Activated T-cell treated with anti-CD3 and anti-CD28 coated beads, Interleukin-2, amount 50 U/mL, for 24 hours (primary cell): ENCODE results near the gene HOXA4.

ENCODE experiments used
- DNase-seq: peaks from one replicate; pipeline ENCODE4 v3.0.0-alpha.2; 2020
- H3K27ac Mint-ChIP-seq: 2 replicates; pipeline ENCODE4 v1.8.0; 2020; ENCODE audit warnings: mild to moderate bottlenecking, mixed read lengths
- H3K27me3 Mint-ChIP-seq: 2 replicates; pipeline ENCODE4 v1.8.0; 2020; ENCODE audit warnings: mixed read lengths
- H3K36me3 Mint-ChIP-seq: 2 replicates; pipeline ENCODE4 v1.8.0; 2020; ENCODE audit warnings: low read depth, mixed read lengths
- H3K4me1 Mint-ChIP-seq: 2 replicates; pipeline ENCODE4 v1.8.0; 2020; ENCODE audit warnings: low read depth, mixed read lengths
- H3K4me3 Mint-ChIP-seq: 2 replicates; pipeline ENCODE4 v1.8.0; 2020; ENCODE audit warnings: mild to moderate bottlenecking, moderate library complexity, mixed read lengths
- H3K9me3 Mint-ChIP-seq: 2 replicates; pipeline ENCODE4 v1.8.0; 2020; ENCODE audit warnings: mixed read lengths

HOXA4 gene

DNA sequence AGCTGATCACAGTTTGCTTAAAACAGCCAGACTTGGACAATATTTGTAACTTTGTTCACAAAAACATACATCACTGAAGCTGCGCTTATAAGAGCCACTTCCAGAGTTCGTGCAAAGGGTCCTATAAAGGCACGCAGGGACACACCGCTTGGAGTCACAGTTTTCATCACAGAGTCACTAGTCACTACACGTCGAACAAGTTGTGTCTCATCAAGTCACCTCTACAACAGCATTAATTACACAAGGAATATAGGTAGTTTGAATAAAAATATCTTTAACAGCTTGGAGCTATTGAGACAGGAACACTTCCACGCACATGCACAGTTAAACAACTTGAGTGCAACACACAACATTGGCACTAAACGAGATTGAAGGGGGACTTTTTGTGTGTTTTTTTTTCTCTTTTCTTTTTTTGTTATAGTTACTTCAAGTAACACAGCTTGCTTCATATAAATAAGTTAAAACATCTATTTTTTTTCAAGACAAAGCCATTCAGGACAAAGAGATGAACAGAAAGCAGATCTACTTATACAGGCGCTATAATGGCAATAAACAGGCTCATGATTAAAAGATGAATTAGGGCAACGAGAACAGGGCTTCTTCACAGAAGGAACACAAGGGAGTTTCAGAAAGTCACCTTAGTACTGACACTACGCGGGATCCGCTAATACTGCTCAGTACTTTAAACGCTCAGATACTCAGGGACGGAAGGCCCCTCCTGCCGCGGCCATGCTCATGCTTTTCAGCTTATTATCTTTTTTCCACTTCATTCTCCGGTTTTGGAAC is 10.8 kb upstream of the HOXA4 start:
- H3K36me3 Mint-ChIP-seq, result no peaks in the 10 kb centered on the region

DNA sequence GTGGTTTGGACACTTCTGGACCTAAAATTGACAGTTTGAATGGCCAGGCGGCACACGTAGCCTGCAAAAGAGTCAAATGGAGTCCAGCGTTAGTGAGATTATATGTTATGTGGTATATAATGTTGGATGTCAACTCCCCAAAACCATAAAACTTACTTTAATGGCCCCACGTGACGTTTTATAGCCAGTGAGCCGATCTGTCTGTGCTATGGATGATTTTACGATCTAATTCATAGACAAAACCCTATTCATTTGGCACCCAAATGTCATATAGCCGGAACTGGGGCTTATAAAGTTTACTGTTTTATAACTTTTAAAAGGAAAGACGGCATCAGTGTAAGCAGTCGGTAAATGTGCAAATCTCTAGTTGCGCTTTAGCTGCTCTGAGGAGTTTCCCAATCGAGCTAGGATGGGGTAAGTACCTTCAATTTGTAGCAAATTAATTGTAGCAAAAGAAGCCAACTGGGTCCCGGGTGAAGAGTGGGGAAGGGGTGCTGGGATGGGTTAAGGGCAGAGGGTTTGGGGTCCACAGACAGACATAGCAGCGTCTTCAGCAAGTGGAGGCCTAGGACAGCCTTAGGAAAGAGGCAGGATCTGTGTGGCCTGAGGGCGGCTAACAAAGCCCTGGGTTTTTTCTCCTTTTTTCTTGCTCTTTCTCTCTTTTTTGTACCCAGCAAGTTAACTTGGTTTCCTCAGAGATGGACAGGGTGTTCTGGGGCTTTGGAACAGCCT is 9.7 kb upstream of the HOXA4 start:
- Mint-ChIP-seq H3K4me3 (no peak overlapping the region), H3K27ac (no peak overlapping the region), H3K36me3 (no peaks in the 10 kb centered on the region), H3K4me1 (peaks cover 9% of the 10 kb centered on the region), H3K9me3 (no peaks in the 10 kb centered on the region), H3K27me3 (peaks cover 68% of the 10 kb centered on the region)
- no peak for DNase-seq

More for the DNA sequence above, 10.8 kb upstream of the HOXA4 start:
- peaks cover 68% of the 10 kb centered on the region for H3K27me3 Mint-ChIP-seq
- no peak for DNase-seq
- H3K4me3 Mint-ChIP-seq, result no peak overlapping the region
- H3K27ac Mint-ChIP-seq, result no peak overlapping the region
- no peaks in the 10 kb centered on the region for H3K4me1 Mint-ChIP-seq
- no peaks in the 10 kb centered on the region for H3K9me3 Mint-ChIP-seq

- no peak for DNase-seq
- Mint-ChIP-seq H3K27ac (no peak overlapping the region), H3K27me3 (peaks cover 69% of the 10 kb centered on the region), H3K9me3 (peaks cover 1% of the 10 kb centered on the region), H3K36me3 (no peaks in the 10 kb centered on the region), H3K4me1 (peaks cover 15% of the 10 kb centered on the region), H3K4me3 (no peak overlapping the region)
These were observed 9.0 kb upstream of the HOXA4 start for GRCh38 chr7:27139334-27140125.

DNA sequence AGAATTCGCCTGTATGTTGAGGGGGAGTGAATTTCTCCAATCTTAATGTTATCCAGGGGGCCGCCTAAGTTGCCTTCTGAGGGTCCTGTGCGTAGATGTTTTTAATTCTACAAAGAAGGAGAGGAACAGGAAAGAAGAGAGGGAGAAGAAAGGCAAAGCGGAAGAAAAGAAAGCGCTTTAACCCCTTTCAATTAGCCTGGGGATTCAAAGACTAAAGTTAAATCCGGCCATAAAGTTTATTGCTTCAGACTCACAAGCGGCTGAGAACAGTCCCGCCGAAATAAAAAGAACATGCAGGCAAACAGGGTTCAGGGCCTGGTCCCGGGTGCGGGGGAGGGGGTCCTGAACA is 8.4 kb upstream of the HOXA4 start:
- Mint-ChIP-seq H3K4me3 (no peak overlapping the region), H3K27ac (no peak overlapping the region), H3K4me1 (peaks cover 21% of the 10 kb centered on the region), H3K36me3 (no peaks in the 10 kb centered on the region), H3K9me3 (peaks cover 2% of the 10 kb centered on the region), H3K27me3 (peaks cover 68% of the 10 kb centered on the region)
- DNase-seq, result no peak

DNA sequence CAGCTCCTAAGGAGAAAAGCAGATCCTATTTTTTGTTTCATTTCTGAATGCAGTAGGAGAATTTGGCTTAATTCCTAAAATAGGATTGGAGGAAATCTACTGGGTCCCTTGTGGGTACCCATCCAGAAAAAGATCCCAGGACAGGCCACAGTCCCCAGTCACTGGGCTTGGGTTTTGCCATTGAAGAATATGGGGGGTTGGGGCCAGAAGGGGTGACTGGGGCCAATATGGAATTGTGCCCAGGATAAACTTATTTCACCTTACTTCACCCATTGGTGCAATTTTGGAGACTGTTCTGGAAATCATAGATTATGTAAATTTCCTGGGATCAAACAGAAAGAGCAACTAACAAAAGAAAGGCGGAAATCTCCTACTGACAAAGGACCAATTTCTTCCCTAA is 7.9 kb upstream of the HOXA4 start:
- DNase-seq, result no peak
- Mint-ChIP-seq H3K4me3 (no peak overlapping the region), H3K4me1 (peaks cover 24% of the 10 kb centered on the region), H3K9me3 (peaks cover 2% of the 10 kb centered on the region), H3K27me3 (peaks cover 72% of the 10 kb centered on the region), H3K36me3 (no peaks in the 10 kb centered on the region), H3K27ac (no peak overlapping the region)

DNA sequence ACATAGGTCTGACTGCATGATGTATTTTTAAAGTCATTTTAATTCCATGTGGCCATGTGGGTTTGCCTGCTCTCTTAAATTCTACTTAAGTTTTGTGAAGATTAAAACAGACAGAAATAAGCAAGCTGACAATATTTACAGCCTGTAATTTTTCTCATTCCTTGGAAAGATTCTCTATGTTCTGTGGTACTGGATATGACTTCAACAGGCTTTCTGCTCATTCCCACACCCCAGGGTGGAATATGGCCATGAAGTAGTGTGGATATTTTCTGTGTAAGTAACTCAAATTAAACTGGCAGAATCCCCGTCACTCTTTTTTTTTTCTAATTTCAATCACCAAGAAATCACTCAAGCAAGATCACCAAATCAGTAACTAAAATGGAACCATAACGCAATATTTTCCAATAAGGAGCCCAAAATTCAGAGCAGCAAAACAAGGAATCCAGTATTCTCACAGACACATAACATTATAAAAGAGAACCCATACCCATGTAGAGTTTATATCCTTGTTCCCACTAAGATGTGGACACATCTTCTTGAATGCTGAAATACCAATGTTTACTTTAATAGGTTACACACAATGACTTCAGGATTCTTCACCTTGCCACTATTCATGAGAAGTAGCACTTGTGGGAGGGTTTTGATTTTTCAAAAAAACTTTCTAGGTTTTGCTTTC is 7.2 kb upstream of the HOXA4 start:
- Mint-ChIP-seq H3K4me1 (peaks cover 24% of the 10 kb centered on the region), H3K4me3 (no peak overlapping the region), H3K9me3 (peaks cover 2% of the 10 kb centered on the region), H3K27me3 (peaks cover 75% of the 10 kb centered on the region), H3K27ac (no peak overlapping the region), H3K36me3 (no peaks in the 10 kb centered on the region)
- DNase-seq, result no peak

DNA sequence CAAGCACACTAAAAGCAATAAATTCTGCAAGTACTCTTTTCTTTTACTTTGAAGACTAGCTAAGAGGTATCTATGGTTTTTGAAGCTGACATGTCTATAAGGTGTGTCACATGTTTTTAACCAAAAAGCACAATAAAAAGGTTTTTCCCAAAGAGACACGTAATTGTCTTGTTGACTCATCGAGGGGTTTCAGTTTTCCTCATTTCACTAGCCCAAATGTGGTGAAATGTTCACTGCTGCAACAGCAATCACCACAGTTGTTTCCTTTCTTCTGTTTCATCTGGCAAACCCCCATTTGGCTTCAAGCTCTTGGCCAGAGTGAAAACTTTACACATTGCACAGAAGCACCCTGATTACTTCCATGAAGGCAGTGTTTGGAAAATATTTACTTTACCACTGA is 3.8 kb upstream of the HOXA4 start:
- no peak overlapping the region for H3K4me3 Mint-ChIP-seq
- DNase-seq, result no peak
- H3K4me1 Mint-ChIP-seq, result peaks cover 27% of the 10 kb centered on the region
- peaks cover 2% of the 10 kb centered on the region for H3K9me3 Mint-ChIP-seq
- no peaks in the 10 kb centered on the region for H3K36me3 Mint-ChIP-seq
- no peak overlapping the region for H3K27ac Mint-ChIP-seq
- H3K27me3 Mint-ChIP-seq, result peaks cover 79% of the 10 kb centered on the region

DNA sequence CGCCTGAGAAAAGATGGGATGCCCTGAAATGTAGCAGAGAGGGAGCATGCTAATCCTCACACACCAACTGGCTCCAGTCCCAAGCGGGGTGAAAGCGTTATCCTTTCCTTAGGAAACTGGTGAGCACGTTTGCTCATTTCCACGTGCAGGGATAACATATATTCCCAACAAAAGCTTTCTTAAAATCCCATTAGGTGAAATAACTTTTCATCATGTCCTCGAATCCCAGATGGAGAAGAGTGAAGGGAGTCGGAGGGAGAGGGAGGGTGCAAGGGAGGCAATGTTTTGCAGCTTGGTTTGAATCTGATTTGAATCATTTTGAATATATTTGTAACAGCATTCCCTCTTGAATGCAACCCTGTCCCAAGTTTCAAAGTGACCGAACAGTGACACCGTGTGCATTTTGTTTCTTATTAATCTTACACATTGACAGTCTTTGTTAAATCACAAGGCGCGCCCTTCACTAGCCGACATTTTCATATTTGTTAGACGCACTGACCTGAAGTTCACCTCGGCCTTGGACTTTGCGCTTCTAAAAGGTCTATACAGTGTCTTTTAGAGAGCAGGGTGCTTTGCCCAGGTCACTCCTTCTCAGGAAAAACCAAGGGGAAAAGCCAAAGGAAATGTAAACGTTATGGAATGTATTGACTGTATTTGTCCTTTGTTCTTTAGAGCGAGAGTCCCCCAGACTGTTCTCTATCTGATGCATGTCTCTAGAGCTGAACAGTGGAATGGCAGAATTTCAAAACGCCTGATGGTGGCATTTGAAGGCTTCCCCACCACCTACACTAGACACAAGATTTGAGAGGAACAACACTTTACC is 3.1 kb upstream of the HOXA4 start:
- Mint-ChIP-seq H3K9me3 (peaks cover 2% of the 10 kb centered on the region), H3K4me1 (peaks cover 27% of the 10 kb centered on the region), H3K27ac (no peak overlapping the region), H3K27me3 (peaks cover 83% of the 10 kb centered on the region), H3K36me3 (no peaks in the 10 kb centered on the region), H3K4me3 (no peak overlapping the region)
- no peak for DNase-seq

- no peak for DNase-seq
- H3K4me1 Mint-ChIP-seq, result peaks cover 27% of the 10 kb centered on the region
- no peak overlapping the region for H3K4me3 Mint-ChIP-seq
- H3K9me3 Mint-ChIP-seq, result peaks cover 2% of the 10 kb centered on the region
- H3K36me3 Mint-ChIP-seq, result no peaks in the 10 kb centered on the region
- no peak overlapping the region for H3K27ac Mint-ChIP-seq
- peaks cover 83% of the 10 kb centered on the region for H3K27me3 Mint-ChIP-seq
These were observed 2.4 kb upstream of the HOXA4 start for GRCh38 chr7:27132978-27133377.

- Mint-ChIP-seq H3K36me3 (no peaks in the 10 kb centered on the region), H3K4me3 (no peak overlapping the region), H3K9me3 (peaks cover 2% of the 10 kb centered on the region), H3K27me3 (peaks cover 83% of the 10 kb centered on the region), H3K27ac (no peak overlapping the region), H3K4me1 (peaks cover 27% of the 10 kb centered on the region)
- DNase-seq, result no peak
These were observed 1.7 kb upstream of the HOXA4 start for GRCh38 chr7:27132214-27132613.

DNA sequence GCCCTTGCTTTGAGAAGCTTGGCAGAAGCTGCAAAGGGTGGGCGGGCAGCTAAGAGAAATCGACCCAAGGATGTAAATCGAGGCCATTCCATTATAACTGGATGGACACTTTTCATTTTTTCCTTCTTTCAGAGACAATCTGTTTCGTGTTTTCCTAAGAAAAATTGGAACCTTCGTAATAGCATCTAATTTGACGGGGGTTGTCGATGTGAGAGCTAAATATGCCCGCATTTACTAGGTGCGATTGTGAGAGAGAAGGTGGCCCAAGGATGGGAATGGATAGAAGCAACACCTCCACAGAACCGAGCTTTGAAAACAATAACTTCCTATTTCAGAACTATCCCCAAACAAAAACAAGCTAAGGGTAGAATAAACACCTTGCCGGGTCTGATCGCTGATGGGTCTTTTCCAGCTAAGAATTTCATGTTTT is 848 bp upstream of the HOXA4 start:
- peak overlapping the region; percentile 62 for H3K4me3 Mint-ChIP-seq
- no peak for DNase-seq
- H3K27ac Mint-ChIP-seq, result no peak overlapping the region
- no peaks in the 10 kb centered on the region for H3K36me3 Mint-ChIP-seq
- H3K4me1 Mint-ChIP-seq, result peaks cover 27% of the 10 kb centered on the region
- peaks cover 2% of the 10 kb centered on the region for H3K9me3 Mint-ChIP-seq
- H3K27me3 Mint-ChIP-seq, result peaks cover 83% of the 10 kb centered on the region

DNA sequence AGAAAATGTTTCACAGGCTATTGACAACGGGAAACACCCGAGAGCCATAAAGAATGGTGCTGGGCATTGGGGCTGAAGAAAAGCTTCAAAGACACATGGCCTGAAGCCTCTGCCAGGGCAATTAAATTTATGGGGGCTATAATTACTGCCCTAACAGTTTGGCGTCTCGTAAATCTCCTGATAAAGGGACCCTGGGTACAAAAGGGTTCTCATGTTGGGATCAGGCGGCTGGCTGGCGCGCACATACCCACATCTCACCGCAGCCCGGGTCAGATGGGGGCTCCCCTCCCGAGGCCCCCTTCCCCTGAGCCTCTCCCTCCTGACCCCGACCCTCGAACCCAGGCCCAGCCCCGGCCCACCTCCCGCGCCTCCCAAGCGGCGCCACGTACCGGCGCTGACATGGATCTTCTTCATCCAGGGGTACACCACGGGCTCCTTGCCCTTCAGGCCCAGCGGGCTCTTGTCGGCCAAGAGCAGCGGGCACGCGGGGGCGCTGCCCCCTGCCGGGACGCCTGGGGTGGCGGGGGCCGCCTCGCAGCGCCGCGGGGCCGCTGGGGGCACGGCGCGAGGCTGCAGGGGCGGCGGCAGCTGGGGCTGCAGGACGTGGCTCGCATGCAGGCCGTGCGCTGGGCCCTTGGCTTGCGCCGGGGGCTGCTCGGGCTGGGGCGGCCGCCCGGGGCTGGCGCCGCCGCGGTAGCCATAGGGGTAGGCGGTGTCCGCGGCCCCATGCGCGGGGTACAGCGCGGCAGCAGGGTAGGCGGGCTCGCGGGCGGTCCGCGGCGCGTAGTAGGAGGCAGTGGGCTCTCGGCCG is 623 bp downstream of the HOXA4 start:
- Mint-ChIP-seq H3K4me3 (no peak overlapping the region), H3K27ac (no peak overlapping the region), H3K27me3 (peaks cover 82% of the 10 kb centered on the region), H3K4me1 (peaks cover 16% of the 10 kb centered on the region), H3K9me3 (peaks cover 2% of the 10 kb centered on the region), H3K36me3 (no peaks in the 10 kb centered on the region)
- DNase-seq, result peak; percentile 40
